HL-60 (cell line): ENCODE measurements around the gene NCAPG2.

ENCODE experiments used
- GABPA ChIP-seq: IDR thresholded peaks from 2 replicates; pipeline ENCODE4 v1.6.1; 2012; ENCODE audit warnings: low read depth
- POLR2AphosphoS5 ChIP-seq: IDR thresholded peaks from 2 replicates; pipeline ENCODE4 v1.6.1; 2012; ENCODE audit warnings: low read depth
- TF ChIP-seq, protein P1 (sequence below): IDR thresholded peaks from one replicate; pipeline ENCODE4 v1.5.1; 2011; ENCODE audit warnings: low read length, control low read depth, inconsistent platforms; ENCODE audit not compliant: insufficient read depth
- TF ChIP-seq, protein P2 (sequence below): IDR thresholded peaks from 2 replicates; pipeline ENCODE4 v1.6.1; 2012; ENCODE audit warnings: low read depth; ENCODE audit not compliant: insufficient replicate concordance

DNA sequence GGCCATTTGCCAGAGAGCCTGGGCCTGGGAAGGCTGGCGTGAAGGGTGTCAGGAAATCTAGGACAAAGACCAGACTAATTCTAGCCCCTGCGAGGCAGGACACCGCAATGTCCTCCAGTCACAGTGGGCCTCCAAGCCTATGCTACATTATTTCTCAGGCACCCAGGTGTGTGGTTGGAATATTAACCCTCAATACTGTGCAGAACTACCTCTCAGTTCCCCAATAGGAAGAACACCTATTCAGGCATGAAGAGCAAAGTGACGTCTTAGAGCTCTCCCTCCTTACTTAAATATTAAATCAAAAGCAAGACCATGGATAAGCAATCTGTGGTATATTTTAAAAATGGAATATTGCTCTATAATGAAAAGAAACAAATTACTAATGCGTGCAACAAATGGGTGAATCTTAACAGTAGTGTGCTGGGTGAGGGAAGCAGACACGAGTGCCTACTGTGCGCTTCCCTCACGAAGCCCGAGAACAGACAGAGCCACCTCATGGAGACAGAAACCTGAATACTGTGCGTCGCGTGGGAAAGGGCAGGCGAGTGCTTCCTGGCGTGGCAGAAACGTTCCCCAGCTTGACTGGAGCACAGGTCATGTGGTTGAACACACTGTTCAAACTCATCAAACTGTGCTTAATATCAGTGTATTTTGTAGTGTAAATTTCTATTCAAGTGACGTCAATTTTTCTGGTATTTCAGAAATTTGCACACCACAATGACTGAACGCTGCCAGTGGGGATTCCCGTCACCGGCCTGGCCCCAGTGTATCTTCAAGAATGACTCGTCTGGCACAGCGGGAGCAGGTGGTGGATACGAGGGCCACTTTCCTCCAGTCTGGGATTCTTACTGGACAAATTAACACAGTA lies 101.5 kb downstream of the NCAPG2 start:
- TF ChIP-seq, protein P1, sequence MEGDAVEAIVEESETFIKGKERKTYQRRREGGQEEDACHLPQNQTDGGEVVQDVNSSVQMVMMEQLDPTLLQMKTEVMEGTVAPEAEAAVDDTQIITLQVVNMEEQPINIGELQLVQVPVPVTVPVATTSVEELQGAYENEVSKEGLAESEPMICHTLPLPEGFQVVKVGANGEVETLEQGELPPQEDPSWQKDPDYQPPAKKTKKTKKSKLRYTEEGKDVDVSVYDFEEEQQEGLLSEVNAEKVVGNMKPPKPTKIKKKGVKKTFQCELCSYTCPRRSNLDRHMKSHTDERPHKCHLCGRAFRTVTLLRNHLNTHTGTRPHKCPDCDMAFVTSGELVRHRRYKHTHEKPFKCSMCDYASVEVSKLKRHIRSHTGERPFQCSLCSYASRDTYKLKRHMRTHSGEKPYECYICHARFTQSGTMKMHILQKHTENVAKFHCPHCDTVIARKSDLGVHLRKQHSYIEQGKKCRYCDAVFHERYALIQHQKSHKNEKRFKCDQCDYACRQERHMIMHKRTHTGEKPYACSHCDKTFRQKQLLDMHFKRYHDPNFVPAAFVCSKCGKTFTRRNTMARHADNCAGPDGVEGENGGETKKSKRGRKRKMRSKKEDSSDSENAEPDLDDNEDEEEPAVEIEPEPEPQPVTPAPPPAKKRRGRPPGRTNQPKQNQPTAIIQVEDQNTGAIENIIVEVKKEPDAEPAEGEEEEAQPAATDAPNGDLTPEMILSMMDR: no peak
- TF ChIP-seq POLR2AphosphoS5 (no peak), GABPA (no peak)
- TF ChIP-seq, protein P2, sequence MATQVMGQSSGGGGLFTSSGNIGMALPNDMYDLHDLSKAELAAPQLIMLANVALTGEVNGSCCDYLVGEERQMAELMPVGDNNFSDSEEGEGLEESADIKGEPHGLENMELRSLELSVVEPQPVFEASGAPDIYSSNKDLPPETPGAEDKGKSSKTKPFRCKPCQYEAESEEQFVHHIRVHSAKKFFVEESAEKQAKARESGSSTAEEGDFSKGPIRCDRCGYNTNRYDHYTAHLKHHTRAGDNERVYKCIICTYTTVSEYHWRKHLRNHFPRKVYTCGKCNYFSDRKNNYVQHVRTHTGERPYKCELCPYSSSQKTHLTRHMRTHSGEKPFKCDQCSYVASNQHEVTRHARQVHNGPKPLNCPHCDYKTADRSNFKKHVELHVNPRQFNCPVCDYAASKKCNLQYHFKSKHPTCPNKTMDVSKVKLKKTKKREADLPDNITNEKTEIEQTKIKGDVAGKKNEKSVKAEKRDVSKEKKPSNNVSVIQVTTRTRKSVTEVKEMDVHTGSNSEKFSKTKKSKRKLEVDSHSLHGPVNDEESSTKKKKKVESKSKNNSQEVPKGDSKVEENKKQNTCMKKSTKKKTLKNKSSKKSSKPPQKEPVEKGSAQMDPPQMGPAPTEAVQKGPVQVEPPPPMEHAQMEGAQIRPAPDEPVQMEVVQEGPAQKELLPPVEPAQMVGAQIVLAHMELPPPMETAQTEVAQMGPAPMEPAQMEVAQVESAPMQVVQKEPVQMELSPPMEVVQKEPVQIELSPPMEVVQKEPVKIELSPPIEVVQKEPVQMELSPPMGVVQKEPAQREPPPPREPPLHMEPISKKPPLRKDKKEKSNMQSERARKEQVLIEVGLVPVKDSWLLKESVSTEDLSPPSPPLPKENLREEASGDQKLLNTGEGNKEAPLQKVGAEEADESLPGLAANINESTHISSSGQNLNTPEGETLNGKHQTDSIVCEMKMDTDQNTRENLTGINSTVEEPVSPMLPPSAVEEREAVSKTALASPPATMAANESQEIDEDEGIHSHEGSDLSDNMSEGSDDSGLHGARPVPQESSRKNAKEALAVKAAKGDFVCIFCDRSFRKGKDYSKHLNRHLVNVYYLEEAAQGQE: no peak
